ENCODE results near the gene UPK2. TPM values are rescaled to one million over a fixed set of nuclear protein-coding genes. Genes with fewer than 3 reads are reported as not detected.
"Not testable (repeated sequence)": the region's sequence is repeated elsewhere in the genome, so short reads cannot be mapped to it uniquely, and the experiment has no call there.

Gene UPK2
- total RNA-seq, 1 donor from 2014 or later: not detected

- Mint-ChIP-seq H3K27ac (ENCODE audit: unreplicated experiment) (no peak overlapping the region), H3K4me3 (ENCODE audit: unreplicated experiment) (no peak overlapping the region), H3K9me3 (ENCODE audit: unreplicated experiment) (no peaks in the 10 kb centered on the region), H3K4me1 (ENCODE audit: unreplicated experiment) (no peaks in the 10 kb centered on the region), H3K27me3 (ENCODE audit: unreplicated experiment) (peaks cover 2% of the 10 kb centered on the region), H3K36me3 (ENCODE audit: low read depth, unreplicated experiment) (no peaks in the 10 kb centered on the region)
- no peak for DNase-seq (ENCODE audit: low spot score)
- no peak for TF ChIP-seq CTCF (IDR thresholded peaks at IDR 0.05; ENCODE audit: unreplicated experiment)
These were observed 5.5 kb downstream of the UPK2 start for GRCh38 chr11:118961591-118961990.

- H3K9me3 Mint-ChIP-seq (ENCODE audit: unreplicated experiment); H3K36me3 Mint-ChIP-seq (ENCODE audit: low read depth, unreplicated experiment); H3K4me1 Mint-ChIP-seq (ENCODE audit: unreplicated experiment): not testable (repeated sequence)
These were observed 13.4 kb downstream of the UPK2 start for GRCh38 chr11:118969508-118969907.

GRCh38 chr11:118971646-118972045 is 15.5 kb downstream of the UPK2 start, which contains the start of gene FOXR1:
Gene FOXR1 (plus strand): TSS chr11:118971761. CDS start chr11:118971932, 171 bp downstream.
- Mint-ChIP-seq H3K4me3 (ENCODE audit: unreplicated experiment) (no peak within 1 kb of the TSS), H3K4me1 (ENCODE audit: unreplicated experiment) (no peaks in the 10 kb centered on the region), H3K9me3 (ENCODE audit: unreplicated experiment) (no peaks in the 10 kb centered on the region), H3K27me3 (ENCODE audit: unreplicated experiment) (no peaks in the 10 kb centered on the region), H3K27ac (ENCODE audit: unreplicated experiment) (no peak within 1 kb of the TSS), H3K36me3 (ENCODE audit: low read depth, unreplicated experiment) (no peaks in the 10 kb centered on the region)
- no peak for DNase-seq (ENCODE audit: low spot score)
- TF ChIP-seq CTCF (IDR thresholded peaks at IDR 0.05; ENCODE audit: unreplicated experiment): no peak

More at GRCh38 chr11:118969508-118969907, 13.4 kb downstream of the UPK2 start:
- H3K27ac Mint-ChIP-seq (ENCODE audit: unreplicated experiment); H3K27me3 Mint-ChIP-seq (ENCODE audit: unreplicated experiment); DNase-seq (ENCODE audit: low spot score); H3K4me3 Mint-ChIP-seq (ENCODE audit: unreplicated experiment): not testable (repeated sequence)

GRCh38 chr11:118973985-118974384 is 17.9 kb downstream of the UPK2 start:
- peaks cover 3% of the 10 kb centered on the region for H3K27me3 Mint-ChIP-seq (ENCODE audit: unreplicated experiment)
- no peak for TF ChIP-seq CTCF (IDR thresholded peaks at IDR 0.05; ENCODE audit: unreplicated experiment)

GRCh38 chr11:118975771-118976709 is 19.9 kb downstream of the UPK2 start:
- Mint-ChIP-seq H3K27ac (ENCODE audit: unreplicated experiment) (no peak overlapping the region), H3K27me3 (ENCODE audit: unreplicated experiment) (peaks cover 4% of the 10 kb centered on the region), H3K36me3 (ENCODE audit: low read depth, unreplicated experiment) (no peaks in the 10 kb centered on the region), H3K4me3 (ENCODE audit: unreplicated experiment) (no peak overlapping the region), H3K4me1 (ENCODE audit: unreplicated experiment) (peaks cover 4% of the 10 kb centered on the region), H3K9me3 (ENCODE audit: unreplicated experiment) (no peaks in the 10 kb centered on the region)
- no peak for DNase-seq (ENCODE audit: low spot score)
- no peak for TF ChIP-seq CTCF (IDR thresholded peaks at IDR 0.05; ENCODE audit: unreplicated experiment)

More at GRCh38 chr11:118973985-118974384, 17.9 kb downstream of the UPK2 start:
- H3K27ac Mint-ChIP-seq (ENCODE audit: unreplicated experiment): no peak overlapping the region
- no peaks in the 10 kb centered on the region for H3K4me1 Mint-ChIP-seq (ENCODE audit: unreplicated experiment)
- no peak for DNase-seq (ENCODE audit: low spot score)
- no peaks in the 10 kb centered on the region for H3K36me3 Mint-ChIP-seq (ENCODE audit: low read depth, unreplicated experiment)
- H3K9me3 Mint-ChIP-seq (ENCODE audit: unreplicated experiment): no peaks in the 10 kb centered on the region
- no peak overlapping the region for H3K4me3 Mint-ChIP-seq (ENCODE audit: unreplicated experiment)

All from endothelial cell (in vitro differentiated cells).